Stimulated activated CD4-positive, alpha-beta T cell treated with anti-CD3 and anti-CD28 coated beads, Interleukin-4, amount 100 ng/mL, for 24 hours (primary cell): Measurements from ENCODE around the gene MINDY4.

Source experiments
- DNase-seq: peaks from one replicate; pipeline ENCODE4 v3.0.0-alpha.2; 2020

The MINDY4 gene

GRCh38 chr7:30906515-30907240 lies 135.5 kb downstream of the MINDY4 start:
- no peak for DNase-seq

GRCh38 chr7:30907527-30908267 lies 136.5 kb downstream of the MINDY4 start:
- DNase-seq, result no peak

GRCh38 chr7:30908681-30909080 lies 137.5 kb downstream of the MINDY4 start:
- DNase-seq, result no peak

- no peak for DNase-seq
These were observed 138.2 kb downstream of the MINDY4 start for GRCh38 chr7:30909431-30909830.

GRCh38 chr7:30910411-30911073 lies 139.3 kb downstream of the MINDY4 start:
- no peak for DNase-seq

GRCh38 chr7:30911133-30911532 lies 139.9 kb downstream of the MINDY4 start:
- DNase-seq, result no peak

GRCh38 chr7:30911561-30911969 lies 140.3 kb downstream of the MINDY4 start, which contains the start of gene AQP1:
Gene AQP1 (plus strand): TSS chr7:30911853. CDS start chr7:30911910, 57 bp downstream.
- DNase-seq, result no peak

GRCh38 chr7:30912021-30912730 lies 141.0 kb downstream of the MINDY4 start:
- DNase-seq, result no peak

- DNase-seq, result no peak
These were observed 141.4 kb downstream of the MINDY4 start for GRCh38 chr7:30912731-30912985.

- no peak for DNase-seq
These were observed 142.0 kb downstream of the MINDY4 start for GRCh38 chr7:30912986-30913811.

- no peak for DNase-seq
These were observed 142.8 kb downstream of the MINDY4 start for GRCh38 chr7:30913821-30914515.

- DNase-seq, result no peak
These were observed 143.4 kb downstream of the MINDY4 start for GRCh38 chr7:30914596-30914995.

- DNase-seq, result no peak
These were observed 143.9 kb downstream of the MINDY4 start for GRCh38 chr7:30915005-30915601.

- no peak for DNase-seq
These were observed 144.5 kb downstream of the MINDY4 start for GRCh38 chr7:30915751-30916150.

- DNase-seq, result no peak
These were observed 145.0 kb downstream of the MINDY4 start for GRCh38 chr7:30916255-30916654.

GRCh38 chr7:30916767-30917166 lies 145.6 kb downstream of the MINDY4 start:
- no peak for DNase-seq

GRCh38 chr7:30917216-30917893 lies 146.1 kb downstream of the MINDY4 start:
- no peak for DNase-seq

GRCh38 chr7:30918676-30919075 lies 147.5 kb downstream of the MINDY4 start:
- no peak for DNase-seq

- no peak for DNase-seq
These were observed 148.9 kb downstream of the MINDY4 start for GRCh38 chr7:30920021-30920583.
